K562 (cell line): Measurements from ENCODE around the gene TTL. TPM values are rescaled to one million over a fixed set of nuclear protein-coding genes. Genes with fewer than 3 reads are reported as not detected.
A peak's percentile ranks its signal among the peaks of the same experiment; 100 is the strongest.

Experiments
- HDGF ChIP-seq: fragments of 450-650 bp; IDR thresholded peaks from 2 replicates; pipeline ENCODE4 v1.6.1; 2016
- RBM34 ChIP-seq: fragments of 200-400 bp; formaldehyde crosslinking; IDR thresholded peaks from 2 replicates; pipeline ENCODE4 v1.6.1; 2018; ENCODE audit warnings: low read length, borderline replicate concordance; ENCODE audit not compliant: insufficient read depth
- TAF15 ChIP-seq: fragments of 200-400 bp; formaldehyde crosslinking; IDR thresholded peaks from 2 replicates; pipeline ENCODE4 v1.6.1; 2017; ENCODE audit warnings: mild to moderate bottlenecking, low read depth, low read length, moderate library complexity
- ZBTB43 ChIP-seq: sonication (generic); formaldehyde crosslinking; IDR thresholded peaks from 2 replicates; pipeline ENCODE4 v1.8.0; 2023; ENCODE audit warnings: mild to moderate bottlenecking, missing genetic modification reagents
- polyA plus RNA-seq, 8 experiments: library from polyadenylated mRNA; depleted of rRNA in 4 of 8; stranded (reverse) in 5 of 8; unstranded in 3 of 8; fragments of >200 nt; fragmentation: Nextera tagmentation in 2 of 8; fragmentation: Illumina TruSeq in 1 of 8; extraction: Ambion mirVana in 2 of 8; extraction: Trizol in 1 of 8; gene quantifications; 2 replicates each; pipeline versions ENCODE4 v1.2.1 to v1.2.3, GENCODE V29; 2011 to 2014; ENCODE audit warnings: inconsistent platforms in 1 of 8, missing spikeins in 1 of 8
- total RNA-seq, 7 experiments: library from RNA; depleted of rRNA in 6 of 7; stranded (reverse); fragments of >200 nt in 6 of 7; fragmentation: Illumina TruSeq in 2 of 7; extraction: Trizol in 2 of 7; gene quantifications; 2 replicates each; pipeline versions ENCODE4 v1.2.1 to v1.2.3, GENCODE V29; 2011 to 2021; ENCODE audit warnings: low replicate concordance in 1 of 7
- TF ChIP-seq, protein P1 (sequence below): sonication (generic); formaldehyde crosslinking; IDR thresholded peaks from 2 replicates; pipeline ENCODE4 v1.8.1; 2023; ENCODE audit warnings: mild to moderate bottlenecking, missing genetic modification reagents
- TF ChIP-seq, protein P2 (sequence below): fragments of 250-450 bp; sonication (Bioruptor Pico); IDR thresholded peaks from 2 replicates; pipeline ENCODE4 v1.5.0; 2021
- TF ChIP-seq, protein P3 (sequence below): sonication (generic); formaldehyde crosslinking; IDR thresholded peaks from 2 replicates; pipeline ENCODE4 v1.8.0; 2022; ENCODE audit warnings: missing genetic modification reagents, mild to moderate bottlenecking, borderline replicate concordance
- TF ChIP-seq, protein P4 (sequence below): fragments of 250-450 bp; sonication (Bioruptor Pico); IDR thresholded peaks from 2 replicates; pipeline ENCODE4 v1.4.0; 2020

The TTL gene
- total and polyA plus RNA-seq, 9 of the 15 experiments (the other 6 are each of a cell fraction or from before 2014, with no cell fraction given), result 9.4 to 54.4 (median 34.9) TPM

DNA sequence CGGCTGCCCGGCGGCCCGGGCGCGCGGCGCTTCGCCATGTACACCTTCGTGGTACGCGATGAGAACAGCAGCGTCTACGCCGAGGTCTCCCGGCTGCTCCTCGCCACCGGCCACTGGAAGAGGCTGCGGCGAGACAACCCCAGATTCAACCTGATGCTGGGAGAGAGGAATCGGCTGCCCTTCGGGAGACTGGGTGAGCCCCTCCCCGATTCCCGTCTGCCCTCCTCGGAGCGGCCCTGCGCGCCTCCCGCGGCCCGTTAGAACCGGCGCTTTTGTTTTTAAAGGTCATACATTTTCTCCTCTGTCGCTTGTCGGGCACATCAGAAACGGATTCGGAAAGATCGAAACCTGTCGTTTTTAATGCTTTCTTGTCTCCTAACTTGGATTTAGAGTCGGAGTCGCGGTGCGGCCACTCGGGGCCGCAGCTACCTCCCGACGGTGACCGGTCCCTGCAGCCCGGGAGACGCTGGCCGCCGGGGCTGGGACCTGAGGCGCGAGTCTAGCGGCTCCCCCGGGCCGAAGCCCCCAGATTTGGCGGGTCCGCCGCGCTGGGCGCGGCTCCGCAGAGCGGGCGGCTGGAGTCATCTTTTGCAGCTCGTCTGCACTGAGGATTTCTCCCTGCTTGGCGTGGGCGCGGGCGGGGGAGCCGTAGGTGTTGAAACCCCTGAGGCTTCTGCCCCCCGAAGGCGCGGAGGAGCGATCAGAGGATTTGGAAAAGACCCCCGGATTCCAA lies 519 bp downstream of the TTL start (continued):
- TF ChIP-seq, protein P1, sequence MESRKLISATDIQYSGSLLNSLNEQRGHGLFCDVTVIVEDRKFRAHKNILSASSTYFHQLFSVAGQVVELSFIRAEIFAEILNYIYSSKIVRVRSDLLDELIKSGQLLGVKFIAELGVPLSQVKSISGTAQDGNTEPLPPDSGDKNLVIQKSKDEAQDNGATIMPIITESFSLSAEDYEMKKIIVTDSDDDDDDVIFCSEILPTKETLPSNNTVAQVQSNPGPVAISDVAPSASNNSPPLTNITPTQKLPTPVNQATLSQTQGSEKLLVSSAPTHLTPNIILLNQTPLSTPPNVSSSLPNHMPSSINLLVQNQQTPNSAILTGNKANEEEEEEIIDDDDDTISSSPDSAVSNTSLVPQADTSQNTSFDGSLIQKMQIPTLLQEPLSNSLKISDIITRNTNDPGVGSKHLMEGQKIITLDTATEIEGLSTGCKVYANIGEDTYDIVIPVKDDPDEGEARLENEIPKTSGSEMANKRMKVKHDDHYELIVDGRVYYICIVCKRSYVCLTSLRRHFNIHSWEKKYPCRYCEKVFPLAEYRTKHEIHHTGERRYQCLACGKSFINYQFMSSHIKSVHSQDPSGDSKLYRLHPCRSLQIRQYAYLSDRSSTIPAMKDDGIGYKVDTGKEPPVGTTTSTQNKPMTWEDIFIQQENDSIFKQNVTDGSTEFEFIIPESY (CRISPR knock-in tag), result 0 out of 2 replicates have a peak, but pooled peaks have one; percentile 32
- TF ChIP-seq, protein P2, sequence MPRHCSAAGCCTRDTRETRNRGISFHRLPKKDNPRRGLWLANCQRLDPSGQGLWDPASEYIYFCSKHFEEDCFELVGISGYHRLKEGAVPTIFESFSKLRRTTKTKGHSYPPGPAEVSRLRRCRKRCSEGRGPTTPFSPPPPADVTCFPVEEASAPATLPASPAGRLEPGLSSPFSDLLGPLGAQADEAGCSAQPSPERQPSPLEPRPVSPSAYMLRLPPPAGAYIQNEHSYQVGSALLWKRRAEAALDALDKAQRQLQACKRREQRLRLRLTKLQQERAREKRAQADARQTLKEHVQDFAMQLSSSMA (CRISPR knock-in tag), result no peak
- TF ChIP-seq RBM34, result no peak
- no peak for TF ChIP-seq HDGF
- TF ChIP-seq, protein P3, sequence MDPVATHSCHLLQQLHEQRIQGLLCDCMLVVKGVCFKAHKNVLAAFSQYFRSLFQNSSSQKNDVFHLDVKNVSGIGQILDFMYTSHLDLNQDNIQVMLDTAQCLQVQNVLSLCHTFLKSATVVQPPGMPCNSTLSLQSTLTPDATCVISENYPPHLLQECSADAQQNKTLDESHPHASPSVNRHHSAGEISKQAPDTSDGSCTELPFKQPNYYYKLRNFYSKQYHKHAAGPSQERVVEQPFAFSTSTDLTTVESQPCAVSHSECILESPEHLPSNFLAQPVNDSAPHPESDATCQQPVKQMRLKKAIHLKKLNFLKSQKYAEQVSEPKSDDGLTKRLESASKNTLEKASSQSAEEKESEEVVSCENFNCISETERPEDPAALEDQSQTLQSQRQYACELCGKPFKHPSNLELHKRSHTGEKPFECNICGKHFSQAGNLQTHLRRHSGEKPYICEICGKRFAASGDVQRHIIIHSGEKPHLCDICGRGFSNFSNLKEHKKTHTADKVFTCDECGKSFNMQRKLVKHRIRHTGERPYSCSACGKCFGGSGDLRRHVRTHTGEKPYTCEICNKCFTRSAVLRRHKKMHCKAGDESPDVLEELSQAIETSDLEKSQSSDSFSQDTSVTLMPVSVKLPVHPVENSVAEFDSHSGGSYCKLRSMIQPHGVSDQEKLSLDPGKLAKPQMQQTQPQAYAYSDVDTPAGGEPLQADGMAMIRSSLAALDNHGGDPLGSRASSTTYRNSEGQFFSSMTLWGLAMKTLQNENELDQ (CRISPR knock-in tag), result 0 out of 2 replicates have a peak, but pooled peaks have one; percentile 20
- TF ChIP-seq TAF15, result no peak
- TF ChIP-seq, protein P4, sequence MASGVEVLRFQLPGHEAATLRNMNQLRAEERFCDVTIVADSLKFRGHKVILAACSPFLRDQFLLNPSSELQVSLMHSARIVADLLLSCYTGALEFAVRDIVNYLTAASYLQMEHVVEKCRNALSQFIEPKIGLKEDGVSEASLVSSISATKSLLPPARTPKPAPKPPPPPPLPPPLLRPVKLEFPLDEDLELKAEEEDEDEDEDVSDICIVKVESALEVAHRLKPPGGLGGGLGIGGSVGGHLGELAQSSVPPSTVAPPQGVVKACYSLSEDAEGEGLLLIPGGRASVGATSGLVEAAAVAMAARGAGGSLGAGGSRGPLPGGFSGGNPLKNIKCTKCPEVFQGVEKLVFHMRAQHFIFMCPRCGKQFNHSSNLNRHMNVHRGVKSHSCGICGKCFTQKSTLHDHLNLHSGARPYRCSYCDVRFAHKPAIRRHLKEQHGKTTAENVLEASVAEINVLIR, result no peak
- no peak for TF ChIP-seq ZBTB43 (CRISPR knock-in tag)
- TF ChIP-seq, all 486 proteins: peak for 25
